Fibroblast of the aortic adventitia (primary cell): ENCODE measurements around the gene MAGEA12. TPM values are rescaled to one million over a fixed set of nuclear protein-coding genes. Genes with fewer than 3 reads are reported as not detected.
"Not testable (repeated sequence)": the region's sequence is repeated elsewhere in the genome, so short reads cannot be mapped to it uniquely, and the experiment has no call there.

Experiments used
- DNase-seq: peaks from one replicate; pipeline ENCODE4 v3.0.0-alpha.2; 2010; ENCODE audit warnings: low read depth
- H3K4me3 ChIP-seq: 2 replicates; pipeline ENCODE4 v1.5.1; 2011; ENCODE audit warnings: low read depth, mild to moderate bottlenecking, control low read depth, low read length, moderate library complexity
- total RNA-seq: library from RNA; depleted of rRNA; stranded (reverse); fragments of >200 nt; gene quantifications from 2 replicates; pipeline ENCODE4 v1.2.3, GENCODE V29; 2012; ENCODE audit warnings: low replicate concordance
- TF ChIP-seq, protein P1 (sequence below): IDR thresholded peaks from 2 replicates; pipeline ENCODE4 v1.5.1; 2011; ENCODE audit warnings: mild to moderate bottlenecking, low read length, control low read depth, inconsistent platforms; ENCODE audit not compliant: insufficient read depth

The MAGEA12 gene, protein sequence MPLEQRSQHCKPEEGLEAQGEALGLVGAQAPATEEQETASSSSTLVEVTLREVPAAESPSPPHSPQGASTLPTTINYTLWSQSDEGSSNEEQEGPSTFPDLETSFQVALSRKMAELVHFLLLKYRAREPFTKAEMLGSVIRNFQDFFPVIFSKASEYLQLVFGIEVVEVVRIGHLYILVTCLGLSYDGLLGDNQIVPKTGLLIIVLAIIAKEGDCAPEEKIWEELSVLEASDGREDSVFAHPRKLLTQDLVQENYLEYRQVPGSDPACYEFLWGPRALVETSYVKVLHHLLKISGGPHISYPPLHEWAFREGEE
- total RNA-seq = not detected in 2 replicates

DNA sequence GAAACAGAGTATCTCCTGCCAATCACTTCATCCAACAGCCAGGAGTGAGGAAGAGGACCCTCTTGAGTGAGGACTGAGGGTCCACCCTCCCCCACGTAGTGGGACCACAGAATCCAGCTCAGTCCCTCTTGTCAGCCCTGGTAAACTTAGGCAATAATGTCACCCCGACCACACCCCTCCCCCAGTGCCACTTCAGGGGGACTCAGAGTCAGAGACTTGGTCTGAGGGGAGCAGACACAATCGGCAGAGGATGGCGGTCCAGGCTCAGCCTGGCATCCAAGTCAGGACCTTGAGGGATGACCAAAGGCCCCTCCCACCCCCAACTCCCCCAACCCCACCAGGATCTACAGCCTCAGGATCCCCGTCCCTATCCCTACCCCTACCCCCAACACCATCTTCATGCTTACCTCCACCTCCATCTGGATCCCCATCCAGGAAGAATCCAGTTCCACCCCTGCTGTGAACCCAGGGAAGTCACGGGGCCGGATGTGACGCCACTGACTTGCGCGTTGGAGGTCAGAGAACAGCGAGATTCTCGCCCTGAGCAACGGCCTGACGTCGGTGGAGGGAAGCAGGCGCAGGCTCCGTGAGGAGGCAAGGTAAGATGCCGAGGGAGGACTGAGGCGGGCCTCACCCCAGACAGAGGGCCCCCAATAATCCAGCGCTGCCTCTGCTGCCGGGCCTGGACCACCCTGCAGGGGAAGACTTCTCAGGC lies at the start of gene MAGEA12, which contains the start of gene CSAG1:
MAGEA12 (plus strand) TSS at position 497 of the 715 bp plus-strand sequence. CDS start 2,405 bp downstream, outside the sequence.
CSAG1 (minus strand) TSS at position 461 of the 715 bp plus-strand sequence. CDS start 1,261 bp downstream, outside the sequence.
- no peak within 1 kb of the TSS for H3K4me3 ChIP-seq
- TF ChIP-seq, protein P1, sequence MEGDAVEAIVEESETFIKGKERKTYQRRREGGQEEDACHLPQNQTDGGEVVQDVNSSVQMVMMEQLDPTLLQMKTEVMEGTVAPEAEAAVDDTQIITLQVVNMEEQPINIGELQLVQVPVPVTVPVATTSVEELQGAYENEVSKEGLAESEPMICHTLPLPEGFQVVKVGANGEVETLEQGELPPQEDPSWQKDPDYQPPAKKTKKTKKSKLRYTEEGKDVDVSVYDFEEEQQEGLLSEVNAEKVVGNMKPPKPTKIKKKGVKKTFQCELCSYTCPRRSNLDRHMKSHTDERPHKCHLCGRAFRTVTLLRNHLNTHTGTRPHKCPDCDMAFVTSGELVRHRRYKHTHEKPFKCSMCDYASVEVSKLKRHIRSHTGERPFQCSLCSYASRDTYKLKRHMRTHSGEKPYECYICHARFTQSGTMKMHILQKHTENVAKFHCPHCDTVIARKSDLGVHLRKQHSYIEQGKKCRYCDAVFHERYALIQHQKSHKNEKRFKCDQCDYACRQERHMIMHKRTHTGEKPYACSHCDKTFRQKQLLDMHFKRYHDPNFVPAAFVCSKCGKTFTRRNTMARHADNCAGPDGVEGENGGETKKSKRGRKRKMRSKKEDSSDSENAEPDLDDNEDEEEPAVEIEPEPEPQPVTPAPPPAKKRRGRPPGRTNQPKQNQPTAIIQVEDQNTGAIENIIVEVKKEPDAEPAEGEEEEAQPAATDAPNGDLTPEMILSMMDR = no peak
- DNase-seq = no peak

DNA sequence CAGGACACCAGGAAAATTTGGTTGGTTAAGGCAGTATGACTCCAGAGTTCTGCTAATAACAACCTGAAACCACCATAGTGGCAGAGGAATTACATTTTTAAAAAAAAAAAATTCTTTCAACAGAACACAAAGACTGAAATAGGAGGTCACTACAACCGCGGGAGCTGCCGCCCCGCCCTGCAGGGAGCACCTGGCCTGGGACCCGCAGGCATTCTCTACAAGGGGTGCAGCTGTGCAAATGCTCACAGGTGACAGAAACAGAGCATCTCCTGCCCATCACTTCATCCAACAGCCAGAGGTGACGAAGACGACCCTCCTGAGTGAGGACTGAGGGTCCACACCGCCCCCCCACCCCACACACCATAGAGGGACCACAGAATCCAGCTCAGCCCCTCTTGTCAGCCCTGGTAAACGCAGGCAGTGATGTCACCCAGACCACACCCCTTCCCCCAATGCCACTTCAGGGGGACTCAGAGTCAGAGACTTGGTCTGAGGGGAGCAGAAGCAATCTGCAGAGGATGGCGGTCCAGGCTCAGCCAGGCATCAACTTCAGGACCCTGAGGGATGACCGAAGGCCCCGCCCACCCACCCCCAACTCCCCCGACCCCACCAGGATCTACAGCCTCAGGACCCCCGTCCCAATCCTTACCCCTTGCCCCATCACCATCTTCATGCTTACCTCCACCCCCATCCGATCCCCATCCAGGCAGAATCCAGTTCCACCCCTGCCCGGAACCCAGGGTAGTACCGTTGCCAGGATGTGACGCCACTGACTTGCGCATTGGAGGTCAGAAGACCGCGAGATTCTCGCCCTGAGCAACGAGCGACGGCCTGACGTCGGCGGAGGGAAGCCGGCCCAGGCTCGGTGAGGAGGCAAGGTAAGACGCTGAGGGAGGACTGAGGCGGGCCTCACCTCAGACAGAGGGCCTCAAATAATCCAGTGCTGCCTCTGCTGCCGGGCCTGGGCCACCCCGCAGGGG lies 35.3 kb upstream of the MAGEA12 start, which contains the start of gene MAGEA3:
MAGEA3 (plus strand) TSS at position 843 of the 980 bp plus-strand sequence. CDS start 2,039 bp downstream, outside the sequence.
- H3K4me3 ChIP-seq, DNase-seq: not testable (repeated sequence)

DNA sequence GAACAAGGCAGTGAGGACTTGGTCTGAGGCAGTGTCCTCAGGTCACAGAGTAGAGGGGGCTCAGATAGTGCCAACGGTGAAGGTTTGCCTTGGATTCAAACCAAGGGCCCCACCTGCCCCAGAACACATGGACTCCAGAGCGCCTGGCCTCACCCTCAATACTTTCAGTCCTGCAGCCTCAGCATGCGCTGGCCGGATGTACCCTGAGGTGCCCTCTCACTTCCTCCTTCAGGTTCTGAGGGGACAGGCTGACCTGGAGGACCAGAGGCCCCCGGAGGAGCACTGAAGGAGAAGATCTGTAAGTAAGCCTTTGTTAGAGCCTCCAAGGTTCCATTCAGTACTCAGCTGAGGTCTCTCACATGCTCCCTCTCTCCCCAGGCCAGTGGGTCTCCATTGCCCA lies 33.2 kb upstream of the MAGEA12 start:
- H3K4me3 ChIP-seq, DNase-seq: not testable (repeated sequence)

DNA sequence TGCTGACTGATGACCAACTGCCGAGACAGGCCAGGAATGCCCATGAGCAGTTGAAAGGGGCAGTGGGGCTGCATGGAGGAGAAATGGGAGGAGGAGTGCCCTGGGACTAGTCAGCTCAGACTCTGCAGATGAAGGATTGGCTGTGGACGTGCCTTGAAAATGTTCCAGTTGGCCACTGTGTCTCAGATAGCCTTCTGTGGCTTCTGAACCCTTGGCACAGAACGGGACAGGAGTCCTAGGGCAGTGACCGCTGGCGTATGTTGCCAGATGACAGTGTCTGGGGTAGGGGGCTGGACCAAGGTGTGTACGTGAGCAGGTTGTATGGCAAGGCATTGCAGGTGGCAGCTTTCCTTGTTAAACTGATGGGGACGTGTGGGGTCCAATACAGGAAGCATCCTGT lies 27.1 kb upstream of the MAGEA12 start:
- not testable (repeated sequence) for H3K4me3 ChIP-seq, DNase-seq

DNA sequence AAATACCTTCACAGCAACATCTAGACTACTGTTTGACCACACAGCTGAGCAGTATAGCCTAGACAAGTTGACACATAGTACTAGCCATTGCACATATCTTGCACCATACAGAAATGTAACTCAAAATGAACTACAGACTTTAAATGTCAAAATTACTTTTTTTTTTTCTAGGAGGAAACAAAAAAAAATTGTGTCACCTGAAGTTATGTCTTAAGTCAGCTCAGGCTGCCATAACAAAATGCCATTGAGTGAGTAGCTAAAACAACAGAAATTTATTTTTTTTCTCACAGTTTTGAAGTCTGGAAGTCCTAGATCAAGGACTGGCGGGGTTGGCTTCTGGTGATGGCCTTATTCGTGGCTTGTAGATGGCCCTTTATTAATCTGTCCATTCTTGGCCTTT lies 24.4 kb upstream of the MAGEA12 start, which contains the start of gene CSAG2:
CSAG2 (minus strand) TSS at position 101 of the 400 bp plus-strand sequence. CDS start 161 bp downstream, outside the sequence.
- not testable (repeated sequence) for DNase-seq, H3K4me3 ChIP-seq

DNA sequence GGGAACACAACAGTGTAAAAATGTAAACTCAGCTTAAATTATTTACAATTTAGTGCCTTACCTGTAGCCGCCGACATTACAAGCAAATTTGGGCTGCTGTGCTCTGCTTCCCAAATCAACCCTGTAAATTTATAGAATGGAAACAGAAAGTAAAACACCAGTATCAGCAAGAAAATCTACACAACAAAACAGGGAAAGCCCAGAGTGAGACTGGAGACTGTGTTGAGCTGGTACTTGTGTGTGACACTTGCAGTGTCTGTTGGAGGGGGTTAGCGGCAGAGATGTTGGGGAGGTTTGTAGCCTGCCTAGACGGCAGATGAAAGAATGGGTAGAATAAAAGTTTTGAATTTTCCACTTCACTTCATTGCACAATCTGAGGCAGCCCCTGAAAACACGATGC lies 20.4 kb upstream of the MAGEA12 start:
- DNase-seq, H3K4me3 ChIP-seq: not testable (repeated sequence)

DNA sequence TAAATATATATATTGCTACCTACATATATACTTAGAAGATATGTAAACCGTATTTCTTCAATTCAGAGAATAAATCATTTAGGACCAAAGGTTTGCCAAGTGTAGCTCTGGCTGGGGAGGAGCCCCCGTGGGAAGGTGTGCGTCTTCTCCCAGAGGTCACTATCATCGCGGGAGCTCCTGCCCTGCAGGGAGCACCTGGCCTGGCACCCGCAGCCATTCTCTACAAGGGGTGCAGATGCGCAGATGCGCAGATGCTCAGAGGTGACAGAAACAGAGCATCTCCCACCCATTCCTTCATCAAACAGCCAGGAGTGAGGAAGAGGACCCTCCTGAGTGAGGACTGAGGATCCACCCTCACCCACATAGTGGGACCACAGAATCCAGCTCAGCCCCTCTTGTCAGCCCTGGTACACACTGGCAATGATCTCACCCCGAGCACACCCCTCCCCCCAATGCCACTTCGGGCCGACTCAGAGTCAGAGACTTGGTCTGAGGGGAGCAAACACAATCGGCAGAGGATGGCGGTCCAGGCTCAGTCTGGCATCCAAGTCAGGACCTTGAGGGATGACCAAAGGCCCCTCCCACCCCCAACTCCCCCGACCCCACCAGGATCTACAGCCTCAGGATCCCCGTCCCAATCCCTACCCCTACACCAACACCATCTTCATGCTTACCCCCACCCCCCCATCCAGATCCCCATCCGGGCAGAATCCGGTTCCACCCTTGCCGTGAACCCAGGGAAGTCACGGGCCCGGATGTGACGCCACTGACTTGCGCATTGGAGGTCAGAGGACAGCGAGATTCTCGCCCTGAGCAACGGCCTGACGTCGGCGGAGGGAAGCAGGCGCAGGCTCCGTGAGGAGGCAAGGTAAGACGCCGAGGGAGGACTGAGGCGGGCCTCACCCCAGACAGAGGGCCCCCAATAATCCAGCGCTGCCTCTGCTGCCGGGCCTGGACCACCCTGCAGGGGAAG lies 19.5 kb upstream of the MAGEA12 start, which contains the start of gene MAGEA2B:
MAGEA2B (plus strand) TSS at position 814 of the 973 bp plus-strand sequence. CDS start 2,479 bp downstream, outside the sequence.
- H3K4me3 ChIP-seq, DNase-seq: not testable (repeated sequence)

DNA sequence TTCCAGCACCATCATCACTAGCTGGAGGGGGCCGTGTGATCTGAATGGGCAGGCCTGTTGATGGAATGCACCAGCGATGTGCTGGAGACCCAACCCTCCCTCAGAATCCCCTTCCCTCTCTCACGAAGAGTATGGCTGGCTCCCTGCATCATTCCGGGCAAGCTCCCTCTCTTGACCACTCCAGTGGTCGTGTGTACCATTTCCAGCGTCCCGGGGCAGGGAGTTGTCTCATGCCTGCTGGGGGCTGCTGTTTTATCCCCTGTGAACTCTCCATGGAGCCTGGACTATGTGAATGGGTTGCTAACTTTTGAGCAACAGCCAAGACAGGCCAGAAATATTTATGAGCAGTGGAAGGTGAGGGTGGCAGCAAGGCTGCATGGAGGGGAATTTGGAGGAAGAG lies 8.1 kb upstream of the MAGEA12 start:
- H3K4me3 ChIP-seq = no peak overlapping the region
- no peak for DNase-seq
- TF ChIP-seq, protein P1 = no peak

DNA sequence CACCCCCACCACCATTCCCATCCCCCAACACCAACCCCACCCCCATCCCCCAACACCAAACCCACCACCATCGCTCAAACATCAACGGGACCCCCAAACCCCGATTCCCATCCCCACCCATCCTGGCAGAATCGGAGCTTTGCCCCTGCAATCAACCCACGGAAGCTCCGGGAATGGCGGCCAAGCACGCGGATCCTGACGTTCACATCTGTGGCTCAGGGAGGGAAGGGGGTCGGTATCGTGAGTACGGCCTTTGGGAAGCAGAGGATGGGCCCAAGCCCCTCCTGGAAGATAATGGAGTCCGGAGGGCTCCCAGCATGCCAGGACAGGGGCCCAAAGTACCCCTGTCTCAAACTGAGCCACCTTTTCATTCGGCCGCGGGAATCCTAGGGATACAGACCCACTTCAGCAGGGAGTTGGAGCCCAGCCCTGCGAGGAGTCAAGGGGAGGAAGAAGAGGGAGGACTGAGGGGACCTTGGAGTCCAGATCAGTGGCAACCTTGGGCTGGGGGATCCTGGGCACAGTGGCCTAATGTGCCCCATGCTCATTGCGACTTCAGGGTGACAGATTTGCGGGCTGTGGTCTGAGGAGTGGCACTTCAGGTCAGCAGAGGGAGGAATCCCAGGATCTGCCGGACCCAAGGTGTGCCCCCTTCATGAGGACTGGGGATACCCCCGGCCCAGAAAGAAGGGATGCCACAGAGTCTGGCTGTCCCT lies 744 bp downstream of the MAGEA12 start:
- DNase-seq, H3K4me3 ChIP-seq: not testable (repeated sequence)
